Stomach smooth muscle (tissue), 2 donors: ENCODE data around the gene ZAP70.

ENCODE experiments used
- H3K27ac ChIP-seq: one replicate; pipeline ENCODE4 v1.7.0; 2013; ENCODE audit warnings: mild to moderate bottlenecking, low read length, inconsistent platforms
- H3K27me3 ChIP-seq, 2 donors: one replicate each; pipeline ENCODE4 v1.7.0; 2013; ENCODE audit warnings: low read length in 2 of 2; ENCODE audit not compliant: insufficient read depth in 2 of 2, control insufficient read depth in 1 of 2
- H3K36me3 ChIP-seq, 2 donors: one replicate each; pipeline ENCODE4 v1.7.0; 2013; ENCODE audit warnings: low read length in 2 of 2; ENCODE audit not compliant: control insufficient read depth in 2 of 2, insufficient read depth in 2 of 2
- H3K4me1 ChIP-seq: one replicate; pipeline ENCODE4 v1.7.0; 2013; ENCODE audit warnings: low read length; ENCODE audit not compliant: control insufficient read depth, insufficient read depth
- H3K4me3 ChIP-seq, 2 donors: one replicate each; pipeline ENCODE4 v1.7.0; 2013; ENCODE audit warnings: low read length in 2 of 2
- H3K9ac ChIP-seq, 2 donors: one replicate each; pipeline ENCODE4 v1.7.0; 2013; ENCODE audit warnings: low read length in 2 of 2, mild to moderate bottlenecking in 1 of 2
- H3K9me3 ChIP-seq, 2 donors: one replicate each; pipeline ENCODE4 v1.7.0; 2013; ENCODE audit warnings: low read length in 2 of 2; ENCODE audit not compliant: control insufficient read depth in 2 of 2
- donor health status: healthy.
- donor health status: Pancreatic carcinoma.

The ZAP70 gene

DNA sequence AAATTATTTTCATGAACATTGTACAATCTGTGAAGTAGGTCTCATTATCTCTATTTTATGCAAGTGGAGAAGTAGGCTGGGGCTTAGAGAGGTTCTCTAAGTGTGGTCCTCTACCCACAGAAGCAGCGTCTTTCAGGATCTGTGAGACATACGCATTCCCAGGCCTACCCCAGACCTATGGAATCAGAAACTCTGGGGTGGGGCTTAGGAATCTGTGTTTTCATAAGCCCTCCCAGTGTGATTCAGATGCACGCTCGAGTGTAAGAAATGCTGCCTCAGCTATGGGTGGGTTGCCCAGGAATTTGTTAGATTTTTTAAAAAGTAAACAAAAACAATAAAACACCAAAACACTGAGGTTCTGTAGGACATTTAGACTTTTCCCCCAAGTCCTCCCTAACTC is 14.8 kb upstream of the ZAP70 start:
- Histone ChIP-seq H3K9ac (no peak overlapping the region), H3K4me3 (no peak overlapping the region), H3K27me3 (no peaks in the 10 kb centered on the region), H3K9me3 (no peaks in the 10 kb centered on the region), H3K36me3 (no peaks in the 10 kb centered on the region), H3K27ac (no peak overlapping the region), H3K4me1 (no peaks in the 10 kb centered on the region)

DNA sequence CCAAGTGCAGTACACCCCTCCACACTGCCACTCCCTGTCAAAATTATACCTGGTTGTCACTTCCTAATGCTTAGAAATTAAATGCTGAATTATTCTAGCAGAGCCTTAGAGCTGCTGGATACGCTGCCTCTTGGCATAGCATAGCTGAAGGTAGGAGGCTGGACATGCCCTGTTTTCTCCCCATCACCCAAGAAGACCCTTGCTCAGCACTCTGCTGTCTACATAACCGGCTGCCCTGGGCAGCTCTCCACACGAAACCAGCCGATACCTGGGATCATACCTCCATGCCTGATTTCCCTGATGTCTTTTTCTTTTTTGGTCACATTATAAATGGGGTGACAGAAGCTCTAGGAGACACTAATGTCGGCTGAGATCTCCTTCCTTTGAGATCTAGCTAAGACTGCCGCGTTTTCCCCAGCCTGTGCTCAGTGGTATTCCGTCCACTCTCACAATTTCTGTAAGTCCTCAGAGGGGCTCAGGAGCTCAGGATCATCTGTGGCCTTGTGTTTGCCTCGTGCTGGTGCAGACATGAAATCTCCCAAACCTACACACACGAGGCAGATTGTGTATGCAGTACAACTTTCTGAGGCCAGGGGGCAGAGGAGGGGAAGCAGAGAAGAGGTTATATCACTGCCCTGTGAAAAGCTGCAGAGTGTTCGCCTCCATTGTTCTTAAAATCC is 13.5 kb upstream of the ZAP70 start:
- Histone ChIP-seq H3K36me3 (no peaks in the 10 kb centered on the region), H3K4me1 (no peaks in the 10 kb centered on the region), H3K9ac (no peak overlapping the region), H3K27me3 (no peaks in the 10 kb centered on the region), H3K9me3 (no peaks in the 10 kb centered on the region), H3K27ac (no peak overlapping the region), H3K4me3 (no peak overlapping the region)

GRCh38 chr2:97701186-97701585 is 12.2 kb upstream of the ZAP70 start:
- H3K9ac ChIP-seq, result no peak overlapping the region
- H3K27ac ChIP-seq, result no peak overlapping the region
- H3K4me3 ChIP-seq, result no peak overlapping the region
- no peaks in the 10 kb centered on the region for H3K36me3 ChIP-seq
- H3K4me1 ChIP-seq, result no peaks in the 10 kb centered on the region
- no peaks in the 10 kb centered on the region for H3K9me3 ChIP-seq
- no peaks in the 10 kb centered on the region for H3K27me3 ChIP-seq

DNA sequence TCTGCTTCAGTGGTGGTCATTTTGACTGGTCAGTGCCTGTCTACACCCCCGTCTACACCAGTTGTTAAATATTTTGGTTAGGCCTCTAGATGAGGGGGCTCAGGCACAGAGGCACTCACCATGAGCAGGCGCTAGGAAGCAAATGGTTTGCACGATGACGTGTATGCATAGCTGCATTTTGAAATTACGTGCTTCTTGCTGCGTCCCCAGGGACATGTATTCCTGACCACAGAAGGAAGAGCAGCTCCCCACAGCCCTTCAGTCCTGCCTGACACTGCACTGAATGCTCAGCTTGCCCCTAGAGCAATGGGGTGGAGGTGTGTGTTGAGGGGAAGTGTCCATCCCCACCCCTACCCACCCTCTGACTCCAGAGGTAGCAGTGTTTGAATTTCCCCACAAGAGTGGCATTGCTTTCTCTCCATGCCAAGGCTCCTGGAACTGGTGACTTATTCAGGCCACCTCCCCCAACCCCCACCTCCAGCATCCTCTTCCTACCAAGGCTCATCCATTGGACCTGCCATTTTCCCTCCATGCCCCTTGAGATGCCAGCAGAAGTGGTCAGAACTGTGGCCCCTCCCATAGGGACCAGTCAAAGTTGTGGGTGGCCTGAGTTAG is 11.4 kb upstream of the ZAP70 start:
- H3K4me3 ChIP-seq, result no peak overlapping the region
- no peaks in the 10 kb centered on the region for H3K9me3 ChIP-seq
- H3K27ac ChIP-seq, result no peak overlapping the region
- H3K27me3 ChIP-seq, result no peaks in the 10 kb centered on the region
- H3K36me3 ChIP-seq, result no peaks in the 10 kb centered on the region
- no peaks in the 10 kb centered on the region for H3K4me1 ChIP-seq
- no peak overlapping the region for H3K9ac ChIP-seq

DNA sequence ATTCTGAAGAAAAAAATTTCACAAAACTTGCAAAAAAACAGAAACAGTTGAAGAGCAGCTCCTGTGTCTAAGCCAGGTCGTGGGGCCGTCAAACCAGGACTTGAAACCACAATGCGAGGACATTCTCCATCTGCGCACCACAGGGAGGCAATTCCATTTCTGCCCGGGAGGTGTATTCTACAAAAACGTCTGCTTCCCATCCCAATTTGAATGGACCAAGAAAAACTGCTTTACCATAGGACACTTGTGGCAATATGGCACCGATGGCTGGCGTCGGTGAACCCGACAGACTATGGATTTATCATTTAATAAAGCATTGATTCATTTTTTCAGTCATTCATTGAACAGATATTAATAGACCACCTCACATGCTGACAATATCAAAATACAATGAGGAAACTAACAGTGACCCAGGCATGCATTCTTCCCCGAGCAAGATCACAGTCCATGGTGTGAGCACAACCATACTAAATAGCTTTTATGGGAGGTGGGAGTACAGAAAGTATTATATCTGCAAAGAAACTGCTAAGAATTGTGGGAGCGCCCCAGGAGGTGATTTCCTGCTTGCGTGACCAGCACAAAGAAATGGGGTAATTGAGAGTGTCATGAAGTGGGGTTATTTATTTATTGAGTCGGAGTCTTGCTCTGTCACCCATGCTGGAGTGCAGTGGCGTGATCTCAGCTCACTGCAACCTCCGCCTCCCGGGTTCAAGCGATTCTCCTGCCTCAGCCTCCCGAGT is 10.5 kb upstream of the ZAP70 start:
- Histone ChIP-seq H3K27ac (no peak overlapping the region), H3K9ac (no peak overlapping the region)

DNA sequence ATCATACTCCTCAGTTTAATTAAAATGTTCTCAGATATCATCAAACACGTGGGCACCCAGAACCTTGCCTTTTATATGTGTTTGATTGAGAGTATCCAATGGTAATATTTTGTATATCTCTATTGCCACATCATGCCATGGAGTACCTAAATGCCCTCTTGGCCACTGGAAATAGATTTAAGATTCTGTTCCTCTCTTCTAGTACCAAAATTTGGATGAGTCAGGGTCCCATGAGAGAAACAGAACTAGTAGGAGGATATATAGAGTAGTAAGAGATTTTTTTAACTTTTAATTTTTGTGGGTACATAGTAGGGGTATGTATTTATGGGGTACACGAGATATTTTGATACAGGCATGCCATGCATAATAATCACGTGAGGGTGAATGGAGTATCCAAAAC is 9.6 kb upstream of the ZAP70 start:
- Histone ChIP-seq H3K27ac (no peak overlapping the region), H3K9me3 (no peaks in the 10 kb centered on the region), H3K4me1 (no peaks in the 10 kb centered on the region), H3K9ac (no peak overlapping the region), H3K36me3 (no peaks in the 10 kb centered on the region), H3K4me3 (no peak overlapping the region), H3K27me3 (peaks cover 0 to 3% of the 10 kb centered on the region in 2 donors)

More for the DNA sequence above, 10.5 kb upstream of the ZAP70 start:
- Histone ChIP-seq H3K9me3 (no peaks in the 10 kb centered on the region), H3K27me3 (no peaks in the 10 kb centered on the region), H3K4me1 (no peaks in the 10 kb centered on the region), H3K36me3 (no peaks in the 10 kb centered on the region), H3K4me3 (no peak overlapping the region)

GRCh38 chr2:97704989-97705388 is 8.4 kb upstream of the ZAP70 start:
- Histone ChIP-seq H3K27ac (no peak overlapping the region), H3K36me3 (no peaks in the 10 kb centered on the region), H3K9me3 (no peaks in the 10 kb centered on the region), H3K27me3 (peaks cover 0 to 6% of the 10 kb centered on the region in 2 donors), H3K4me3 (no peak overlapping the region), H3K9ac (no peak overlapping the region), H3K4me1 (no peaks in the 10 kb centered on the region)

- Histone ChIP-seq H3K36me3 (no peaks in the 10 kb centered on the region), H3K27ac (no peak overlapping the region), H3K9me3 (no peaks in the 10 kb centered on the region), H3K27me3 (peaks cover 0 to 6% of the 10 kb centered on the region in 2 donors), H3K9ac (no peak overlapping the region), H3K4me1 (no peaks in the 10 kb centered on the region), H3K4me3 (no peak overlapping the region)
Observed at GRCh38 chr2:97706112-97706511, 7.3 kb upstream of the ZAP70 start.

GRCh38 chr2:97706708-97707345 is 6.5 kb upstream of the ZAP70 start:
- Histone ChIP-seq H3K27me3 (peaks cover 0 to 6% of the 10 kb centered on the region in 2 donors), H3K4me3 (no peak overlapping the region), H3K36me3 (no peaks in the 10 kb centered on the region), H3K9ac (no peak overlapping the region), H3K9me3 (no peaks in the 10 kb centered on the region), H3K4me1 (no peaks in the 10 kb centered on the region), H3K27ac (no peak overlapping the region)

DNA sequence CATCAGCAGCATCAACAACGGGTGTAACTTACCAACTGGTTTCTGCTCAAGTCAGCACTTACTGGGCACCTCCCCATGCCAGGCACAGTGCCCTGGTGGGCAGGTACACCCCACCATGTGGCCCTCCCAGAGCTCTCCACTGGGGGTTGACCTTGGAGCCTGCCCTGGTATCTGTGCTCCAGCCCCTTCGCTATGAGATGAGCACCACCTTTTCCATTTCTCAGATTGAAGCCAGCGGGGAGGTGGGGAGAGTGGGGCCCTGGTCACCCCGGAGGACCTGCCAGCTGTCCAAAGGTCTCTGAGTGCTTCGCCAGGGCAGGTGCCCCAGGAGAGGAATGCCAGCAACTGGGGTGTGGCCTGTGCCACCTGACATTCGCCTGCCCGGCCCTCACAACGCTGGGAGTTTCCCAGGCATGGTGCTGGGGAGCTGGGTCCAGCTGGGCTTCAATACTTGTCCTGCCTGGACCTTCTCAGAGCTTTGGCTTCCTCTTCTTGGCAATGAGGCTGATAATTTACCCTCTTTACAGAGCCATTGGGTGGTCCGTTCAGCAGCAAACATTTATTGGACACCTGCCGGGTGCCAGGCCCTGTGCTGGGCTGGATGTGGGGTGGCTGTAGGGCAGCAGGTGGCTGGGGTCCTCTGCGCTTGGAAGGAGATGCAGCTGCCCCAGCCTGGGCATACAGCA is 5.9 kb upstream of the ZAP70 start:
- no peak overlapping the region for H3K27ac ChIP-seq

More for the DNA sequence above, 5.9 kb upstream of the ZAP70 start:
- no peaks in the 10 kb centered on the region for H3K4me1 ChIP-seq
- H3K9me3 ChIP-seq, result no peaks in the 10 kb centered on the region
- H3K27me3 ChIP-seq, result peaks cover 0 to 6% of the 10 kb centered on the region in 2 donors
- no peak overlapping the region for H3K4me3 ChIP-seq
- H3K36me3 ChIP-seq, result no peaks in the 10 kb centered on the region
- H3K9ac ChIP-seq, result no peak overlapping the region
